K562 (cell line): ENCODE data around the gene AACS. TPM values are rescaled to one million over a fixed set of nuclear protein-coding genes. Genes with fewer than 3 reads are reported as not detected.

Experiments
- ATAC-seq: fragments of 200-7000 bp; cut with Tn5 transposase; 3 replicates; pipeline ENCODE4 v1.9.1; 2020; ENCODE audit warnings: moderate library complexity
- BruUV-seq: library from RNA; stranded (reverse); fragments of 400-500 nt; replicated peaks from 2 replicates; lab custom pipeline; 2021; lab: Mats Ljungman, UMichigan
- CTCF ChIA-PET: fragments of 300-600 bp; formaldehyde crosslinking; extraction: SDS; loops from one replicate; lab custom pipeline; 2021; ENCODE audit warnings: low intra/inter-chr PET ratio; lab: Yijun Ruan, JAX
- POLR2A ChIA-PET: fragments of 300-600, 350-650 bp; sonication (Branson Sonifier 250); formaldehyde crosslinking; extraction: SDS; loops from one replicate; lab custom pipeline; 2021; ENCODE audit warnings: antibody characterized with exemption, inconsistent platforms; lab: Yijun Ruan, JAX
- DNase-seq, 4 experiments: peaks; one replicate each; pipeline versions ENCODE4 v3.0.0 to v3.0.0-alpha.2; 2011 to 2018; ENCODE audit warnings: low spot score in 3 of 4, mixed read lengths in 3 of 4; ENCODE audit errors: extremely low read depth in 1 of 4
- FAIRE-seq: peaks from 2 replicates; lab custom pipeline; 2011; peaks lifted over from hg19 to GRCh38; lab: Jason Lieb, UNC
- H2AFZ ChIP-seq: 2 replicates; pipeline ENCODE4 v1.6.0; 2011; ENCODE audit warnings: low read depth, low read length, control low read depth, inconsistent platforms
- H3K27ac ChIP-seq: fragments of 200-600 bp; 3 replicates; pipeline ENCODE4 v1.8.0; 2011; ENCODE audit warnings: low read depth, mild to moderate bottlenecking, control low read depth, inconsistent platforms, low read length, moderate library complexity, mixed read lengths; ENCODE audit errors: extremely low read depth
- H3K27me3 ChIP-seq, 2 experiments: fragments of 300-600 bp in 1 of 2; 2 replicates in 1 of 2; 3 replicates in 1 of 2; pipeline versions ENCODE4 v1.6.0 to v1.8.0; 2011; ENCODE audit warnings: inconsistent platforms in 2 of 2, low read length in 2 of 2, mild to moderate bottlenecking in 1 of 2, mixed read lengths in 1 of 2, moderate library complexity in 1 of 2; ENCODE audit not compliant: control insufficient read depth in 2 of 2, insufficient read depth in 2 of 2
- H3K36me3 ChIP-seq: fragments of 300-600 bp; 3 replicates; pipeline ENCODE4 v1.8.0; 2011; ENCODE audit warnings: mild to moderate bottlenecking, low read length, inconsistent platforms; ENCODE audit not compliant: control insufficient read depth, insufficient read depth
- H3K4me1 ChIP-seq, 2 experiments: fragments of 200-600 bp in 1 of 2; replicated peaks in 1 of 2; 2 replicates in 1 of 2; 3 replicates in 1 of 2; pipeline versions ENCODE4 v1.5.1 to v1.8.0; 2011; ENCODE audit warnings: inconsistent platforms in 2 of 2, low read length in 2 of 2, mild to moderate bottlenecking in 1 of 2, mixed read lengths in 1 of 2, moderate library complexity in 1 of 2; ENCODE audit not compliant: control insufficient read depth in 2 of 2, insufficient read depth in 2 of 2
- H3K4me2 ChIP-seq: 2 replicates; pipeline ENCODE4 v1.6.1; 2011; ENCODE audit warnings: low read length, control low read depth, inconsistent platforms, mixed read lengths; ENCODE audit not compliant: insufficient read depth
- H3K4me3 ChIP-seq: fragments of 200-600 bp; sonication (generic), shearing (Covaris generic); 2 replicates; pipeline ENCODE4 v1.5.1; 2016; ENCODE audit warnings: control low read depth, inconsistent platforms
- H3K79me2 ChIP-seq: fragments of 200-600 bp; 3 replicates; pipeline ENCODE4 v1.8.0; 2011; ENCODE audit warnings: low read length, inconsistent platforms; ENCODE audit not compliant: control insufficient read depth, insufficient read depth
- H3K9ac ChIP-seq, 2 experiments: 2 replicates each; pipeline versions ENCODE4 v1.6.0 to v1.6.1; 2011; ENCODE audit warnings: low read depth in 2 of 2, low read length in 2 of 2, control low read depth in 1 of 2, inconsistent platforms in 1 of 2, mild to moderate bottlenecking in 1 of 2, mixed read lengths in 1 of 2; ENCODE audit not compliant: insufficient read depth in 1 of 2
- H3K9me1 ChIP-seq: one replicate; pipeline ENCODE4 v1.6.0; 2011; ENCODE audit warnings: inconsistent platforms, mild to moderate bottlenecking, low read length, moderate library complexity; ENCODE audit not compliant: control insufficient read depth, insufficient read depth
- H3K9me3 ChIP-seq: replicated peaks from 2 replicates; pipeline ENCODE4 v1.5.1; 2011; ENCODE audit warnings: low read depth, low read length, inconsistent platforms; ENCODE audit not compliant: control insufficient read depth, insufficient read depth
- H4K20me1 ChIP-seq: replicated peaks from 2 replicates; pipeline ENCODE4 v1.6.1; 2011; ENCODE audit warnings: low read length, inconsistent platforms, mixed read lengths; ENCODE audit not compliant: control insufficient read depth, insufficient read depth
- ASH1L ChIP-seq: fragments of 450-650 bp; IDR thresholded peaks from 2 replicates; pipeline ENCODE4 v1.6.1; 2018; ENCODE audit warnings: borderline replicate concordance, mild to moderate bottlenecking, low read depth; ENCODE audit not compliant: partially characterized antibody
- BHLHE40 ChIP-seq: IDR thresholded peaks from 2 replicates; pipeline ENCODE4 v1.6.1; 2011; ENCODE audit warnings: low read length, improper control_type of control experiment
- DDX20 ChIP-seq: fragments of 450-650 bp; IDR thresholded peaks from 2 replicates; pipeline ENCODE4 v1.6.1; 2016; ENCODE audit warnings: missing genetic modification characterization, low read depth, mild to moderate bottlenecking, missing compliant biosample characterization, moderate library complexity
- MAZ ChIP-seq, 2 experiments: fragments of 450-650 bp in 1 of 2; sonication (generic) in 1 of 2; formaldehyde crosslinking; IDR thresholded peaks in 1 of 2; conservative IDR thresholded peaks in 1 of 2; 2 replicates each; pipeline versions ENCODE4 v1.4.0 to v1.5.0; 2020; ENCODE audit warnings: mild to moderate bottlenecking in 1 of 2, missing genetic modification reagents in 1 of 2
- RBM14 ChIP-seq: fragments of 200-400 bp; formaldehyde crosslinking; IDR thresholded peaks from 2 replicates; pipeline ENCODE4 v1.6.1; 2018; ENCODE audit warnings: low read depth, mild to moderate bottlenecking, low read length, moderate library complexity, borderline replicate concordance; ENCODE audit not compliant: insufficient read depth
- ZNF707 ChIP-seq: fragments of 250-450 bp; sonication (Bioruptor Pico); conservative IDR thresholded peaks from 2 replicates; pipeline ENCODE4 v1.8.0; 2022; ENCODE audit warnings: inconsistent platforms, mild to moderate bottlenecking, moderate library complexity
- WGBS: fragments of 100-300 bp; shearing (Covaris generic); methylation state at CpG from one replicate; pipeline ENCODE4 v1.1.6; 2016; ENCODE audit warnings: low coverage, mixed read lengths; ENCODE audit not compliant: insufficient coverage; ENCODE audit errors: missing lambda C conversion rate; 5-methylcytosine and 5-hydroxymethylcytosine counted together
- in situ Hi-C: fragments of 300-500 bp; cut with MboI; formaldehyde crosslinking; loops from 4 replicates; pipeline ENCODE4 v1.15.0; 2018; ENCODE audit warnings: inconsistent platforms, mixed read lengths
- intact Hi-C: fragments of 100-400 bp; cut with micrococcal nuclease; formaldehyde crosslinking; loops from 2 replicates; pipeline ENCODE4 v1.14.2; 2022
- polyA plus RNA-seq, 8 experiments: library from polyadenylated mRNA; depleted of rRNA in 4 of 8; stranded (reverse) in 5 of 8; unstranded in 3 of 8; fragments of >200 nt; fragmentation: Nextera tagmentation in 2 of 8; fragmentation: Illumina TruSeq in 1 of 8; extraction: Ambion mirVana in 2 of 8; extraction: Trizol in 1 of 8; gene quantifications; 2 replicates each; pipeline versions ENCODE4 v1.2.1 to v1.2.3, GENCODE V29; 2011 to 2014; ENCODE audit warnings: inconsistent platforms in 1 of 8, missing spikeins in 1 of 8
- total RNA-seq, 7 experiments: library from RNA; depleted of rRNA in 6 of 7; stranded (reverse); fragments of >200 nt in 6 of 7; fragmentation: Illumina TruSeq in 2 of 7; extraction: Trizol in 2 of 7; gene quantifications; 2 replicates each; pipeline versions ENCODE4 v1.2.1 to v1.2.3, GENCODE V29; 2011 to 2021; ENCODE audit warnings: low replicate concordance in 1 of 7
- TF ChIP-seq, protein P1 (sequence below): fragments of 250-450 bp; sonication (Bioruptor Pico); IDR thresholded peaks from 2 replicates; pipeline ENCODE4 v1.9.0; 2021; ENCODE audit warnings: mild to moderate bottlenecking, inconsistent platforms
- TF ChIP-seq, protein P2 (sequence below): fragments of 200-400 bp; formaldehyde crosslinking; IDR thresholded peaks from 2 replicates; pipeline ENCODE4 v1.6.1; 2017; ENCODE audit warnings: mild to moderate bottlenecking, low read depth, low read length, moderate library complexity
- TF ChIP-seq, protein P3 (sequence below): fragments of 200-800 bp; sonication (Bioruptor generic); IDR thresholded peaks from 2 replicates; pipeline ENCODE4 v1.6.1; 2016; ENCODE audit warnings: missing genetic modification characterization, missing compliant biosample characterization

Gene AACS
- total and polyA plus RNA-seq, 9 of the 15 experiments (the other 6 are each of a cell fraction or from before 2014, with no cell fraction given) = 2.4 to 13.0 (median 6.0) TPM

DNA sequence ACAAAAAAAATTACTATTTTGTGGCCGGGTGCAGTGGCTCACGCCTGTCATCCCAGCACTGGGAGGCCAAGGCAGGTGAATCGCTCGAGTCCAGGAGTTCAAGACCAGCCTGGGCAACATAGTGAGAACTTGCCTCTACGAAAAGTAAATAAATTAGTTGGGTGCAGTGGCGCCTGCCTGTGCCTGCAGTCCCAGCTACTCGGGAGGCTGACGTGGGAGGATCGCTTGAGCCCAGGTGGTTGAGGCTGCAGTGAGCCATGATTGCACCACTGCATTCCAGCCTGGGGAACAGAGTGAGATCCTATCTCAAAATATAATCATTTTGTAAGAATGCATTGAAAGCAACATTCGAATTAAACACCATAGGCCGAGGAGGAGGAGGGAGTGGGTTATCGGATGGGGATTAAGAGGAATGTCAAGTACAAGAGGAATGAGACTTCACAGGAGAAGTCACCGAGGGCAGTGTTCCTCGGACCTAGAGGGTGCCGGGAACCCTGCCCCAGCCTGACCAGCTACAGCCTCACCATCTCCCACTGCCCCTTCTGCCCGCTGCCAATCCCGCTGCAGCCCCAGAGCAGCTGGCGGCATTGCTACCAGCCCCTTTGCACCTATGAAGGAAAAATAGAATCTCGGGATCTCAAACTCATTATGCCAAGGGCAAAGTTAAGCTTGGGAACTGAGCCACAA, 32.6 kb upstream of the AACS start:
- peaks cover 17% of the 10 kb centered on the region; the same call in 1 of the 3 replicates for H3K36me3 ChIP-seq
- no peaks in the 10 kb centered on the region for H3K79me2 ChIP-seq
- H3K27ac ChIP-seq = no peak overlapping the region
- ChIA-PET POLR2A (no interaction called here), CTCF (no interaction called here)
- DNase-seq (no peak), FAIRE-seq (no peak), ATAC-seq (no peak)
- intact Hi-C loops (no loop called here), in situ Hi-C loops (no loop called here)
- no peaks in the 10 kb centered on the region for H3K27me3 ChIP-seq
- no TSS peak for BruUV-seq
- H4K20me1 ChIP-seq = no peaks in the 10 kb centered on the region
- H3K9me1 ChIP-seq = no peaks in the 10 kb centered on the region
- H3K4me2 ChIP-seq = no peak overlapping the region
- H3K4me1 ChIP-seq = no peaks in the 10 kb centered on the region
- H2AFZ ChIP-seq = no peak overlapping the region
- WGBS = 79% methylated on average over 19 of the region's 19 CpGs
- no peak overlapping the region for H3K4me3 ChIP-seq
- no peak overlapping the region for H3K9ac ChIP-seq
- H3K9me3 ChIP-seq = no peaks in the 10 kb centered on the region
- TF ChIP-seq, protein P1, sequence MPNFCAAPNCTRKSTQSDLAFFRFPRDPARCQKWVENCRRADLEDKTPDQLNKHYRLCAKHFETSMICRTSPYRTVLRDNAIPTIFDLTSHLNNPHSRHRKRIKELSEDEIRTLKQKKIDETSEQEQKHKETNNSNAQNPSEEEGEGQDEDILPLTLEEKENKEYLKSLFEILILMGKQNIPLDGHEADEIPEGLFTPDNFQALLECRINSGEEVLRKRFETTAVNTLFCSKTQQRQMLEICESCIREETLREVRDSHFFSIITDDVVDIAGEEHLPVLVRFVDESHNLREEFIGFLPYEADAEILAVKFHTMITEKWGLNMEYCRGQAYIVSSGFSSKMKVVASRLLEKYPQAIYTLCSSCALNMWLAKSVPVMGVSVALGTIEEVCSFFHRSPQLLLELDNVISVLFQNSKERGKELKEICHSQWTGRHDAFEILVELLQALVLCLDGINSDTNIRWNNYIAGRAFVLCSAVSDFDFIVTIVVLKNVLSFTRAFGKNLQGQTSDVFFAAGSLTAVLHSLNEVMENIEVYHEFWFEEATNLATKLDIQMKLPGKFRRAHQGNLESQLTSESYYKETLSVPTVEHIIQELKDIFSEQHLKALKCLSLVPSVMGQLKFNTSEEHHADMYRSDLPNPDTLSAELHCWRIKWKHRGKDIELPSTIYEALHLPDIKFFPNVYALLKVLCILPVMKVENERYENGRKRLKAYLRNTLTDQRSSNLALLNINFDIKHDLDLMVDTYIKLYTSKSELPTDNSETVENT (CRISPR knock-in tag) = no peak
- TF ChIP-seq DDX20 (tag) (no peak), RBM14 (no peak), BHLHE40 (no peak), ASH1L (no peak), MAZ (CRISPR knock-in tag; conservative IDR thresholded peaks at IDR 0.05 in 1 of 2, IDR thresholded peaks at IDR 0.05 in 1 of 2) (no peak), ZNF707 (CRISPR knock-in tag) (no peak)
- TF ChIP-seq, protein P2, sequence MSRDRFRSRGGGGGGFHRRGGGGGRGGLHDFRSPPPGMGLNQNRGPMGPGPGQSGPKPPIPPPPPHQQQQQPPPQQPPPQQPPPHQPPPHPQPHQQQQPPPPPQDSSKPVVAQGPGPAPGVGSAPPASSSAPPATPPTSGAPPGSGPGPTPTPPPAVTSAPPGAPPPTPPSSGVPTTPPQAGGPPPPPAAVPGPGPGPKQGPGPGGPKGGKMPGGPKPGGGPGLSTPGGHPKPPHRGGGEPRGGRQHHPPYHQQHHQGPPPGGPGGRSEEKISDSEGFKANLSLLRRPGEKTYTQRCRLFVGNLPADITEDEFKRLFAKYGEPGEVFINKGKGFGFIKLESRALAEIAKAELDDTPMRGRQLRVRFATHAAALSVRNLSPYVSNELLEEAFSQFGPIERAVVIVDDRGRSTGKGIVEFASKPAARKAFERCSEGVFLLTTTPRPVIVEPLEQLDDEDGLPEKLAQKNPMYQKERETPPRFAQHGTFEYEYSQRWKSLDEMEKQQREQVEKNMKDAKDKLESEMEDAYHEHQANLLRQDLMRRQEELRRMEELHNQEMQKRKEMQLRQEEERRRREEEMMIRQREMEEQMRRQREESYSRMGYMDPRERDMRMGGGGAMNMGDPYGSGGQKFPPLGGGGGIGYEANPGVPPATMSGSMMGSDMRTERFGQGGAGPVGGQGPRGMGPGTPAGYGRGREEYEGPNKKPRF = no peak
- TF ChIP-seq, protein P3, sequence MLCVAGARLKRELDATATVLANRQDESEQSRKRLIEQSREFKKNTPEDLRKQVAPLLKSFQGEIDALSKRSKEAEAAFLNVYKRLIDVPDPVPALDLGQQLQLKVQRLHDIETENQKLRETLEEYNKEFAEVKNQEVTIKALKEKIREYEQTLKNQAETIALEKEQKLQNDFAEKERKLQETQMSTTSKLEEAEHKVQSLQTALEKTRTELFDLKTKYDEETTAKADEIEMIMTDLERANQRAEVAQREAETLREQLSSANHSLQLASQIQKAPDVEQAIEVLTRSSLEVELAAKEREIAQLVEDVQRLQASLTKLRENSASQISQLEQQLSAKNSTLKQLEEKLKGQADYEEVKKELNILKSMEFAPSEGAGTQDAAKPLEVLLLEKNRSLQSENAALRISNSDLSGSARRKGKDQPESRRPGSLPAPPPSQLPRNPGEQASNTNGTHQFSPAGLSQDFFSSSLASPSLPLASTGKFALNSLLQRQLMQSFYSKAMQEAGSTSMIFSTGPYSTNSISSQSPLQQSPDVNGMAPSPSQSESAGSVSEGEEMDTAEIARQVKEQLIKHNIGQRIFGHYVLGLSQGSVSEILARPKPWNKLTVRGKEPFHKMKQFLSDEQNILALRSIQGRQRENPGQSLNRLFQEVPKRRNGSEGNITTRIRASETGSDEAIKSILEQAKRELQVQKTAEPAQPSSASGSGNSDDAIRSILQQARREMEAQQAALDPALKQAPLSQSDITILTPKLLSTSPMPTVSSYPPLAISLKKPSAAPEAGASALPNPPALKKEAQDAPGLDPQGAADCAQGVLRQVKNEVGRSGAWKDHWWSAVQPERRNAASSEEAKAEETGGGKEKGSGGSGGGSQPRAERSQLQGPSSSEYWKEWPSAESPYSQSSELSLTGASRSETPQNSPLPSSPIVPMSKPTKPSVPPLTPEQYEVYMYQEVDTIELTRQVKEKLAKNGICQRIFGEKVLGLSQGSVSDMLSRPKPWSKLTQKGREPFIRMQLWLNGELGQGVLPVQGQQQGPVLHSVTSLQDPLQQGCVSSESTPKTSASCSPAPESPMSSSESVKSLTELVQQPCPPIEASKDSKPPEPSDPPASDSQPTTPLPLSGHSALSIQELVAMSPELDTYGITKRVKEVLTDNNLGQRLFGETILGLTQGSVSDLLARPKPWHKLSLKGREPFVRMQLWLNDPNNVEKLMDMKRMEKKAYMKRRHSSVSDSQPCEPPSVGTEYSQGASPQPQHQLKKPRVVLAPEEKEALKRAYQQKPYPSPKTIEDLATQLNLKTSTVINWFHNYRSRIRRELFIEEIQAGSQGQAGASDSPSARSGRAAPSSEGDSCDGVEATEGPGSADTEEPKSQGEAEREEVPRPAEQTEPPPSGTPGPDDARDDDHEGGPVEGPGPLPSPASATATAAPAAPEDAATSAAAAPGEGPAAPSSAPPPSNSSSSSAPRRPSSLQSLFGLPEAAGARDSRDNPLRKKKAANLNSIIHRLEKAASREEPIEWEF (CRISPR knock-in tag) = no peak
